Transverse colon (tissue), 4 donors: ENCODE measurements around the gene LRFN4. TPM values are rescaled to one million over a fixed set of nuclear protein-coding genes. Genes with fewer than 3 reads are reported as not detected.

Experiments used
- DNase-seq: peaks from one replicate; pipeline ENCODE4 v3.0.0-alpha.2; 2019
- H3K27ac ChIP-seq, 4 donors: fragments of 200-600 bp; sonication (generic); 2 replicates each; pipeline ENCODE4 v1.5.1; 2016 to 2018; ENCODE audit warnings: inconsistent platforms in 4 of 4
- H3K27me3 ChIP-seq: fragments of 200-600 bp; sonication (generic); 2 replicates; pipeline ENCODE4 v1.5.1; 2017; ENCODE audit warnings: inconsistent platforms
- H3K36me3 ChIP-seq, 4 donors: fragments of 200-600 bp; sonication (generic); 2 replicates each; pipeline ENCODE4 v1.5.1; 2017 to 2019; ENCODE audit warnings: inconsistent platforms in 4 of 4
- H3K4me1 ChIP-seq, 4 donors: fragments of 200-600 bp; sonication (generic); 2 replicates each; pipeline ENCODE4 v1.5.1; 2017 to 2020; ENCODE audit warnings: inconsistent platforms in 4 of 4
- H3K4me3 ChIP-seq, 4 donors: fragments of 200-600 bp; sonication (generic); 1 replicate in 1 of 4; 2 replicates in 3 of 4; pipeline versions ENCODE4 v1.5.1 to v1.6.1; 2017 to 2019; ENCODE audit warnings: inconsistent platforms in 4 of 4
- H3K9me3 ChIP-seq, 2 donors: fragments of 200-600 bp; sonication (generic); 2 replicates each; pipeline ENCODE4 v1.5.1; 2017 to 2019; ENCODE audit warnings: inconsistent platforms in 2 of 2
- CTCF ChIP-seq, 5 experiments: fragments of 200-600 bp in 3 of 5; fragments of 450-650 bp in 2 of 5; sonication (generic) in 3 of 5; IDR thresholded peaks; 1 replicate in 2 of 5; 2 replicates in 3 of 5; pipeline ENCODE4 v1.5.1; 2016 to 2017; ENCODE audit warnings: antibody characterized with exemption in 5 of 5, inconsistent platforms in 3 of 5, mild to moderate bottlenecking in 2 of 5, moderate library complexity in 1 of 5
- EP300 ChIP-seq: sonication (generic); formaldehyde crosslinking; IDR thresholded peaks from one replicate; pipeline ENCODE4 v1.6.1; 2017; ENCODE audit warnings: antibody characterized with exemption, low read depth
- POLR2A ChIP-seq: fragments of 450-650 bp; IDR thresholded peaks from one replicate; pipeline ENCODE4 v1.6.1; 2016; ENCODE audit warnings: antibody characterized with exemption, mild to moderate bottlenecking, moderate library complexity
- POLR2AphosphoS5 ChIP-seq, 3 donors: sonication (generic); formaldehyde crosslinking; IDR thresholded peaks; one replicate each; pipeline ENCODE4 v1.6.1; 2016; ENCODE audit warnings: antibody characterized with exemption in 3 of 3
- WGBS, 2 donors: methylation state at CpG; one replicate each; pipeline ENCODE4 v1.1.5; 2018; ENCODE audit warnings: low coverage in 1 of 2; 5-methylcytosine and 5-hydroxymethylcytosine counted together
- in situ Hi-C, 4 donors: fragments of 200-750 bp; cut with MboI; loops; one replicate each; pipeline versions ENCODE4 v1.15.0 to v1.15.1; 2017; ENCODE audit warnings: low sequenced_read_pairs in 3 of 4, low pct_ligation_motif_present in 1 of 4, low pct_unique_long_range_greater_than_20kb in 1 of 4
- intact Hi-C: fragments of 100-400 bp; cut with DNase I; formaldehyde crosslinking; loops from one replicate; pipeline ENCODE4 v1.15.1; 2023; ENCODE audit warnings: low total_unique reads
- total RNA-seq, 4 donors: library from RNA; depleted of rRNA; stranded (reverse); fragments of >200 nt; gene quantifications; one replicate each; pipeline ENCODE4 v1.1.0, GENCODE V29; 2016

Gene LRFN4
- total RNA-seq, 4 donors from 2014 or later: 14.3 to 52.3 (median 22.6) TPM

- TF ChIP-seq CTCF (IDR thresholded peaks at IDR 0.05) (no peak), POLR2A (no peak), POLR2AphosphoS5 (IDR thresholded peaks at IDR 0.05) (no peak), EP300 (no peak)
- Histone ChIP-seq H3K9me3 (no peaks in the 10 kb centered on the region), H3K4me1 (peaks cover 6 to 17% (median 12%) of the 10 kb centered on the region in 4 donors), H3K27ac (peak overlapping the region in 1 of 4 donors; percentile 90), H3K27me3 (no peaks in the 10 kb centered on the region), H3K4me3 (peak overlapping the region in 1 of 4 donors; percentile 72), H3K36me3 (no peaks in the 10 kb centered on the region)
- in situ Hi-C loops (no loop called here), intact Hi-C loops (no loop called here)
- DNase-seq: no peak
- WGBS, 2 donors: 98% methylated on average over 19 of the region's 19 CpGs; no CpG with 5 or more reads in 1 of the 2 donors
Measured at GRCh38 chr11:66857927-66858185, 992 bp downstream of the LRFN4 start.

- no peak for DNase-seq
Measured at GRCh38 chr11:66858186-66858938, 1.5 kb downstream of the LRFN4 start.

GRCh38 chr11:66858939-66859685, 2.2 kb downstream of the LRFN4 start:
- H3K36me3 ChIP-seq: no peaks in the 10 kb centered on the region

More at GRCh38 chr11:66858186-66858938, 1.5 kb downstream of the LRFN4 start:
- no peaks in the 10 kb centered on the region for H3K36me3 ChIP-seq
- no peak overlapping the region for H3K4me3 ChIP-seq
- no peak overlapping the region for H3K27ac ChIP-seq
- H3K4me1 ChIP-seq: peaks cover 6 to 17% (median 12%) of the 10 kb centered on the region in 4 donors
- intact Hi-C loops: no loop called here
- H3K27me3 ChIP-seq: no peaks in the 10 kb centered on the region
- in situ Hi-C loops: no loop called here
- H3K9me3 ChIP-seq: no peaks in the 10 kb centered on the region
- no peak for TF ChIP-seq POLR2AphosphoS5 (IDR thresholded peaks at IDR 0.05)
- TF ChIP-seq CTCF (IDR thresholded peaks at IDR 0.05): no peak
- TF ChIP-seq EP300: no peak
- WGBS, 2 donors: 96% methylated on average over 62 of the region's 62 CpGs; no CpG with 5 or more reads in 1 of the 2 donors

GRCh38 chr11:66859686-66860448, 3.0 kb downstream of the LRFN4 start:
- 88 to 90% methylated on average over 2 to 30 of the region's 41 CpGs for WGBS, 2 donors
- H3K27me3 ChIP-seq: no peaks in the 10 kb centered on the region
- no peak for DNase-seq
- H3K27ac ChIP-seq: no peak overlapping the region
- no peaks in the 10 kb centered on the region for H3K36me3 ChIP-seq
- H3K4me1 ChIP-seq: peaks cover 10 to 28% (median 25%) of the 10 kb centered on the region in 4 donors
- in situ Hi-C loops (no loop called here), intact Hi-C loops (no loop called here)
- H3K9me3 ChIP-seq: no peaks in the 10 kb centered on the region
- TF ChIP-seq EP300: no peak
- TF ChIP-seq CTCF (IDR thresholded peaks at IDR 0.05): no peak
- no peak for TF ChIP-seq POLR2A
- TF ChIP-seq POLR2AphosphoS5 (IDR thresholded peaks at IDR 0.05): no peak
- H3K4me3 ChIP-seq: no peak overlapping the region

More at GRCh38 chr11:66858939-66859685, 2.2 kb downstream of the LRFN4 start:
- Histone ChIP-seq H3K9me3 (no peaks in the 10 kb centered on the region), H3K4me1 (peaks cover 8 to 21% (median 18%) of the 10 kb centered on the region in 4 donors), H3K27ac (no peak overlapping the region), H3K4me3 (no peak overlapping the region), H3K27me3 (no peaks in the 10 kb centered on the region)
- in situ Hi-C loops (no loop called here), intact Hi-C loops (no loop called here)
- WGBS, 2 donors: 60 to 82% methylated on average over 1 to 29 of the region's 29 CpGs
- DNase-seq: no peak
- no peak for TF ChIP-seq EP300
